Endodermal cell (in vitro differentiated cells): ENCODE measurements around the gene TRAF4. TPM values are rescaled to one million over a fixed set of nuclear protein-coding genes. Genes with fewer than 3 reads are reported as not detected.

ENCODE experiments used
- DNase-seq: peaks from one replicate; pipeline ENCODE4 v3.0.0-alpha.2; 2017
- H3K27ac ChIP-seq: 2 replicates; pipeline ENCODE4 v1.5.1; 2013; ENCODE audit warnings: mild to moderate bottlenecking, low read depth, low read length, moderate library complexity
- H3K27me3 ChIP-seq: 2 replicates; pipeline ENCODE4 v1.6.1; 2013; ENCODE audit warnings: mild to moderate bottlenecking, low read length, moderate library complexity; ENCODE audit not compliant: insufficient read depth, control insufficient read depth, poor library complexity, severe bottlenecking
- H3K36me3 ChIP-seq: 2 replicates; pipeline ENCODE4 v1.7.0; 2013; ENCODE audit warnings: mild to moderate bottlenecking, low read length, moderate library complexity; ENCODE audit not compliant: control insufficient read depth, insufficient read depth
- H3K4me1 ChIP-seq: one replicate; pipeline ENCODE4 v1.7.0; 2013; ENCODE audit warnings: low read length; ENCODE audit not compliant: control insufficient read depth, insufficient read depth
- H3K4me3 ChIP-seq: 2 replicates; pipeline ENCODE4 v1.5.1; 2013; ENCODE audit warnings: mild to moderate bottlenecking, low read length, moderate library complexity
- H3K9ac ChIP-seq: 2 replicates; pipeline ENCODE4 v1.6.1; 2013; ENCODE audit warnings: mild to moderate bottlenecking, low read length, moderate library complexity; ENCODE audit not compliant: poor library complexity, severe bottlenecking; ENCODE audit errors: extremely low read depth
- H3K9me3 ChIP-seq: 2 replicates; pipeline ENCODE4 v1.6.1; 2013; ENCODE audit warnings: mild to moderate bottlenecking, low read length, moderate library complexity; ENCODE audit not compliant: control insufficient read depth
- H3K27ac Mint-ChIP-seq: 2 replicates; pipeline ENCODE4 v1.8.0; 2020; ENCODE audit warnings: mixed read lengths
- H3K27me3 Mint-ChIP-seq: 2 replicates; pipeline ENCODE4 v1.8.0; 2021; ENCODE audit warnings: mild to moderate bottlenecking, mixed read lengths; ENCODE audit not compliant: insufficient read depth
- H3K36me3 Mint-ChIP-seq: 2 replicates; pipeline ENCODE4 v1.8.0; 2020; ENCODE audit warnings: low read depth, mixed read lengths
- H3K4me1 Mint-ChIP-seq: 2 replicates; pipeline ENCODE4 v1.8.0; 2020; ENCODE audit warnings: mixed read lengths
- H3K4me3 Mint-ChIP-seq: 2 replicates; pipeline ENCODE4 v1.8.0; 2020; ENCODE audit warnings: mild to moderate bottlenecking, moderate library complexity, mixed read lengths
- H3K9me3 Mint-ChIP-seq: 2 replicates; pipeline ENCODE4 v1.8.0; 2020; ENCODE audit warnings: mild to moderate bottlenecking, mixed read lengths
- WGBS, 2 experiments: methylation state at CpG; one replicate each; pipeline versions ENCODE4 v1.1.5 to v1.1.7; 2013; ENCODE audit warnings: missing lambda C conversion rate in 2 of 2, mixed read lengths in 1 of 2; ENCODE audit not compliant: insufficient coverage in 1 of 2, insufficient read length in 1 of 2; 5-methylcytosine and 5-hydroxymethylcytosine counted together
- total RNA-seq, 2 donors: library from RNA; stranded (reverse); fragmentation: NEBNext Ultra II Directional in 1 of 2; extraction: Animal tissue kit (Norgen Biotek cat#: 25700) in 1 of 2; gene quantifications; 2 replicates in 1 of 2; 3 replicates in 1 of 2; pipeline ENCODE4 v1.2.1, GENCODE V29; 2021
- TF ChIP-seq, protein P1 (sequence below): fragments of 200-600 bp; sonication (generic); conservative IDR thresholded peaks from 2 replicates; pipeline ENCODE4 v1.5.0; 2021; ENCODE audit warnings: antibody characterized with exemption, mild to moderate bottlenecking

Gene TRAF4
- total RNA-seq, 2 donors from 2014 or later: 168 to 169 TPM

DNA sequence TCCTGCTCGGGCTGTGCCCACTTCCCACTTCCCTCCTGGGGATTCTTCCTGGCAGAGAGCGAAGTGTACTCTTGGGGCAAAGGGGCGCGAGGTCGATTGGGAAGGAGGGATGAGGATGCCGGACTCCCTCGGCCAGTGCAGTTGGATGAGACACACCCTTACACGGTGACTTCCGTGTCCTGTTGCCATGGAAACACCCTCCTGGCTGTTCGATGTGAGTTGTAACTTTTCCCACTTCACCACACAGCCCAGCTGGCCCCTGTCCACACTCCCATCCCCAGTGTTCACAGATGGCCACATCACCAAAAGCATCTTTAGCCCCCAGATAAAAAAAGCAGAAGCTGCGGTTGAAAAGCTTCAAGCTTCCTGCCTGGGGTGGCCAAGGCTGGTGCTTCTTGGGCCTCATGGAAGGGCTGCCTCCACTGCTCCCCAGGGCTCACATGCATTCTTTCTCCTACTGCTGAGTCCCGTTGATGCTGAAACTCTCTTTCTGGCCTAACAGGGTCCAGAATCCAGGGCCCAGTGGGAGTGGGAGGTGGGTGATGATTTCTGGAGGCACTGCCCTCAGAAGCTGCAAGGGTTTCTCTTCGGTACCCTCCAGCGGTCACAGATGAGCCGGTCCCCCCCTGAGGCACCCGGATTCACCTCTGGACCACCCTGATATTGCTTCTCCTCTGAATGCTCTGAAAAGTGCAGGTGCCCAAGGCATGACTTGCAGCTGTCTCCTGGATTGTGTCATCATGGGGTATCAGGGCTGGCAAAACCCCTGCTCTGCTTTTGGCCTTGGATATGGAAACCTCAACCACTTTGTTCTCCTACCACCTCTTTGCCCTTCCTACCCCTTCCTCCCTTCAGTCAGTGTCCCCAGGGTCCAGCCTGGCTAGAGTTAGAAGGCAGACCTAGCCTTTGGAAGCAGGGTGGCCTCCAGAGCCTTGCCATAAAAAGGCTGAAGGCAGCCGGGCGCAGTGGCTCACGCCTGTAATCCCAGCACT, 2.2 kb upstream of the TRAF4 start:
- 91 to 93% methylated on average over 13 to 19 of the region's 19 CpGs for WGBS, 2 experiments
- TF ChIP-seq, protein P1, sequence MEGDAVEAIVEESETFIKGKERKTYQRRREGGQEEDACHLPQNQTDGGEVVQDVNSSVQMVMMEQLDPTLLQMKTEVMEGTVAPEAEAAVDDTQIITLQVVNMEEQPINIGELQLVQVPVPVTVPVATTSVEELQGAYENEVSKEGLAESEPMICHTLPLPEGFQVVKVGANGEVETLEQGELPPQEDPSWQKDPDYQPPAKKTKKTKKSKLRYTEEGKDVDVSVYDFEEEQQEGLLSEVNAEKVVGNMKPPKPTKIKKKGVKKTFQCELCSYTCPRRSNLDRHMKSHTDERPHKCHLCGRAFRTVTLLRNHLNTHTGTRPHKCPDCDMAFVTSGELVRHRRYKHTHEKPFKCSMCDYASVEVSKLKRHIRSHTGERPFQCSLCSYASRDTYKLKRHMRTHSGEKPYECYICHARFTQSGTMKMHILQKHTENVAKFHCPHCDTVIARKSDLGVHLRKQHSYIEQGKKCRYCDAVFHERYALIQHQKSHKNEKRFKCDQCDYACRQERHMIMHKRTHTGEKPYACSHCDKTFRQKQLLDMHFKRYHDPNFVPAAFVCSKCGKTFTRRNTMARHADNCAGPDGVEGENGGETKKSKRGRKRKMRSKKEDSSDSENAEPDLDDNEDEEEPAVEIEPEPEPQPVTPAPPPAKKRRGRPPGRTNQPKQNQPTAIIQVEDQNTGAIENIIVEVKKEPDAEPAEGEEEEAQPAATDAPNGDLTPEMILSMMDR: no peak
- no peaks in the 10 kb centered on the region for H3K27me3 Mint-ChIP-seq
- Histone ChIP-seq H3K36me3 (peaks cover 15% of the 10 kb centered on the region), H3K9me3 (no peaks in the 10 kb centered on the region), H3K27me3 (no peaks in the 10 kb centered on the region), H3K4me3 (no peak overlapping the region), H3K4me1 (peaks cover 8% of the 10 kb centered on the region), H3K27ac (no peak overlapping the region), H3K9ac (no peak overlapping the region)
- DNase-seq: no peak
- no peaks in the 10 kb centered on the region for H3K9me3 Mint-ChIP-seq
- H3K36me3 Mint-ChIP-seq: peaks cover 28% of the 10 kb centered on the region
- H3K4me3 Mint-ChIP-seq: no peak overlapping the region
- H3K4me1 Mint-ChIP-seq: peaks cover 9% of the 10 kb centered on the region
- H3K27ac Mint-ChIP-seq: no peak overlapping the region

DNA sequence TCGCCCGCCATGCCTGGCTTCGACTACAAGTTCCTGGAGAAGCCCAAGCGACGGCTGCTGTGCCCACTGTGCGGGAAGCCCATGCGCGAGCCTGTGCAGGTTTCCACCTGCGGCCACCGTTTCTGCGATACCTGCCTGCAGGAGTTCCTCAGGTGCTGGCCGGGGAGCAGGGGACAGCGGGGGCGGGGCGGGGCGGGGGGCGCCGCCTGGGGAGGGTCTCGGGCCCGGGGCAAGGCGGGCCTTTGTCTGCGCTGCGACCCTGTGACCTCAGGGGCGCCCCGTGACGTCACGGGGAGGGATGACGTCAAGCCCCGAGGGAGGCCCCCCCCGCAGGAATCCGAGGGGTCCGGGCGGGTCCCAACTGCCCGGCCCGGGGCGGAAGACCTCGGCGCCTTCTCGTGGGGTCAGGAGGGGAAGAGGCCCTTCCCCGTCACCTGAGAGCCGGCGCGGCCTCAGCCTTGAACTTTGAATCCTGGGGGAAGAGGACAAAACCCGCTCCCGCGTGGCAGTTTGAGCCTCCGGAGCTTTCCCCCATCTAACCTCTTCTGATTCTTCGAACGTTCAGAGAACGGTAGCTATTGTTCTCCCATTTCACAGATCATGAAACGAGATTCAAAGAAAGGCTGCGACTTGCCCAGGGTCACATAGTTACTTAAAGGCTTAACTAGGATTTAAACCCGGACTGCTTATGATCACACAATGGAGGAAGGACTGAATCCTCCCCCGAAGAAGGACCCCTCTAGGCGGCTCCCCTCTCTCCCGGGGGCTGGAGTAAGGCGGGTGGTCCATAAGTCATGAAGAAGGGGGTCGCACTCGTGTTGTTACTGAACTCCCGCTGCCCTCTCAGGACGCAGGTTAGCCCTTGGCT, 527 bp downstream of the TRAF4 start:
- Mint-ChIP-seq H3K27me3 (no peaks in the 10 kb centered on the region), H3K4me1 (peaks cover 9% of the 10 kb centered on the region), H3K9me3 (no peaks in the 10 kb centered on the region), H3K4me3 (peak overlapping the region; percentile 93), H3K36me3 (peaks cover 34% of the 10 kb centered on the region), H3K27ac (peak overlapping the region; percentile 99)
- peak overlapping the region; percentile 100 for H3K9ac ChIP-seq
- peak overlapping the region; percentile 99 for H3K4me3 ChIP-seq
- H3K36me3 ChIP-seq: peaks cover 42% of the 10 kb centered on the region
- peaks cover 10% of the 10 kb centered on the region for H3K4me1 ChIP-seq
- H3K9me3 ChIP-seq: no peaks in the 10 kb centered on the region
- peak; percentile 95 for DNase-seq
- WGBS, 2 experiments: 0 to 1% methylated on average over 32 to 61 of the region's 61 CpGs
- H3K27me3 ChIP-seq: no peaks in the 10 kb centered on the region
- H3K27ac ChIP-seq: peak overlapping the region; percentile 99
- TF ChIP-seq, protein P1: no peak

DNA sequence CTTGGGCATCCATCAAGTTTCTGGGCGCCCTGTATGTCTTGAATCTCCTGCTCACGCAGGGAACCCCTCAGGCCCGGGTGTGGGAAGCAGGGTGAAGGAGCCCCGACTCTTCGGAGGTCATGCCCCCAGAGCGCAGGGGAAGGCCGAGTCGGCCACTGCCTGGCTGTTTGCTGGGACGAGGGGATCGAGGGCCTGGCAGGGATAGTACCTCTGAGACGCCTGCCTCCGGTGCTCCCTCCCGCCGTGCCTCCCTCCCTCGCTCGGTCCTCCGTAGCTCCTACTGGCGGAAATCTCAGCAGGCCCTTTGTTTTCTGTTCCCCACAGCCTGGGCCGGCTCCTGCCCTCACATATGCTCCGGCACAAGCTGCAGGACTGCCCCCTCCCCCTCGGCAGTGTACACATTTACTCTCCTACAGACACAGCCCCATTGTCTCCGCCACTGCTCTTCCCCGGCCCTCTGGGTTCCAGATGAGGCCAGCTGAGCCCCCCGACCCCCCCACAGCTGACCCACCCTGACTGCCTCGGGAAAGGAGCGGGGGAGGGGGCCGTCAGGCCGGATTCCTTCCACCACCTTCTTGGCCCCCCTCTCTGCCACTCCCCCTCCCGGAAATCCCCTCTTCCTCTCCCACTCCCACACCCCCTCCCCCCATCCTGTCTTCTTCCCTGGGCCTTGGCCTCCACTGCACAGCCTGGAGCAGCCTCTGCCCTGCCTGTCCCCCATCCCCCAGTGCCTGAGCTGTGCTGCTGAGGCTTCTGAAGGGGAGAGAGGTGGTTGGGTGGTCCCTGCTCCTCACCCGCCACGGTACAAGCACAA, 1.4 kb downstream of the TRAF4 start:
- Mint-ChIP-seq H3K27me3 (no peaks in the 10 kb centered on the region), H3K4me3 (peak overlapping the region; percentile 93), H3K4me1 (peaks cover 9% of the 10 kb centered on the region), H3K27ac (peak overlapping the region; percentile 99), H3K36me3 (peaks cover 32% of the 10 kb centered on the region), H3K9me3 (no peaks in the 10 kb centered on the region)
- Histone ChIP-seq H3K27ac (peak overlapping the region; percentile 99), H3K4me3 (peak overlapping the region; percentile 99), H3K9me3 (no peaks in the 10 kb centered on the region), H3K4me1 (peaks cover 12% of the 10 kb centered on the region), H3K27me3 (no peaks in the 10 kb centered on the region), H3K36me3 (peaks cover 45% of the 10 kb centered on the region), H3K9ac (peak overlapping the region; percentile 100)
- TF ChIP-seq, protein P1: no peak
- 2% methylated on average over 12 to 30 of the region's 31 CpGs for WGBS, 2 experiments
- DNase-seq: peak; percentile 82
